ENCODE results near the gene ECHDC3.

ECHDC3 gene

DNA sequence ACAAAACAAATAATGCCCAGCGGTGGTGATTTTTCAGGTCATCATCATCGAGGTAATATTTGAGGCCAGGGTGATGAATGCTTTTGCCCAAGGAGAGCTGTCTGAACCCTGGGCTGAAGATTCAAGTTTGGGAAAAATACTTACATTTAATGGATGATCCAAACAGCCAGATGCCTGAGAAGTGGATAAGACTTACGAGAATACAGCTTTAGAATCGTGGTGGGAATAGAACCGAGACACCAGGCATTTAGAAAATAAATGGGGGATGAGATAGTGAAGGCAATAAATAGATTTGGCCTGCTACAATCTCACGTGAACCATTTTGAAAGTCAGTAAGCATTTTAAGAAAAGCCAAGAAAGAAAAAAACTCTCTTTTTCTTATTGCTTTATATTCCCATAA, 68.8 kb downstream of the ECHDC3 start:
- no peaks in the 10 kb centered on the region for H3K36me3 ChIP-seq (ENCODE audit: control insufficient read depth, insufficient read depth, low read length)
- H3K9ac ChIP-seq (ENCODE audit: low read depth, low read length): no peak overlapping the region
- no peaks in the 10 kb centered on the region for H3K9me3 ChIP-seq (ENCODE audit: control insufficient read depth, insufficient read depth, low read length)
- no peaks in the 10 kb centered on the region for H3K27me3 ChIP-seq (ENCODE audit: control insufficient read depth, insufficient read depth, low read length)
- H3K4me3 ChIP-seq (ENCODE audit: low read depth, low read length): no peak overlapping the region
- H3K4me1 ChIP-seq (ENCODE audit: control insufficient read depth, insufficient read depth, low read length): no peaks in the 10 kb centered on the region

DNA sequence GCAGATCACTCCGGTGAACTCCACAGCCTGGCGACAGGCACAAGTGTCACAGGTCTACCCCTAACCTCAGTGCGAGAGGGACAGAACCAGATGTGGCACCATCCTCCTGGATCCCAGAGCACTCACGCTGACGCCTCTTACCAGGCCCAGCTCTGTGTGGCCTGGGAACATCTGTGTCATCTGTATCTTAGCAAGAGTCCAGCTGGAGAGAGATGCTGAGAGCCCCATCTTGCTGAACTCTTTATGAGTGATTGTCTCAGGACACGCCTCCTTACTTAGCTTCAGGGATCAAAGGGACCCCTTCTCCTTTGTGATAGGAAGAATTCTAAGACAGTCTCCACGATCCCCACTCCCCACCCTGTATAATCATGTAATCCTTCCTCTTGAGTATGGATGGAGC, 71.0 kb downstream of the ECHDC3 start:
- Histone ChIP-seq H3K36me3 (ENCODE audit: control insufficient read depth, insufficient read depth, low read length) (no peaks in the 10 kb centered on the region), H3K4me3 (ENCODE audit: low read depth, low read length) (no peak overlapping the region), H3K4me1 (ENCODE audit: control insufficient read depth, insufficient read depth, low read length) (no peaks in the 10 kb centered on the region), H3K9ac (ENCODE audit: low read depth, low read length) (no peak overlapping the region), H3K9me3 (ENCODE audit: control insufficient read depth, insufficient read depth, low read length) (no peaks in the 10 kb centered on the region), H3K27me3 (ENCODE audit: control insufficient read depth, insufficient read depth, low read length) (no peaks in the 10 kb centered on the region)
